ENCODE results near the gene PDZD4.

GRCh38 chrX:153819384-153820040 is 10.8 kb downstream of the PDZD4 start:
- TF ChIP-seq, protein P1, sequence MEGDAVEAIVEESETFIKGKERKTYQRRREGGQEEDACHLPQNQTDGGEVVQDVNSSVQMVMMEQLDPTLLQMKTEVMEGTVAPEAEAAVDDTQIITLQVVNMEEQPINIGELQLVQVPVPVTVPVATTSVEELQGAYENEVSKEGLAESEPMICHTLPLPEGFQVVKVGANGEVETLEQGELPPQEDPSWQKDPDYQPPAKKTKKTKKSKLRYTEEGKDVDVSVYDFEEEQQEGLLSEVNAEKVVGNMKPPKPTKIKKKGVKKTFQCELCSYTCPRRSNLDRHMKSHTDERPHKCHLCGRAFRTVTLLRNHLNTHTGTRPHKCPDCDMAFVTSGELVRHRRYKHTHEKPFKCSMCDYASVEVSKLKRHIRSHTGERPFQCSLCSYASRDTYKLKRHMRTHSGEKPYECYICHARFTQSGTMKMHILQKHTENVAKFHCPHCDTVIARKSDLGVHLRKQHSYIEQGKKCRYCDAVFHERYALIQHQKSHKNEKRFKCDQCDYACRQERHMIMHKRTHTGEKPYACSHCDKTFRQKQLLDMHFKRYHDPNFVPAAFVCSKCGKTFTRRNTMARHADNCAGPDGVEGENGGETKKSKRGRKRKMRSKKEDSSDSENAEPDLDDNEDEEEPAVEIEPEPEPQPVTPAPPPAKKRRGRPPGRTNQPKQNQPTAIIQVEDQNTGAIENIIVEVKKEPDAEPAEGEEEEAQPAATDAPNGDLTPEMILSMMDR (IDR thresholded peaks at IDR 0.05) = no peak
- TF ChIP-seq POLR2A (IDR thresholded peaks at IDR 0.05) = no peak

All from thyroid gland (tissue), 4 donors.